GM12878 (cell line): ENCODE results near the gene SLCO3A1.

Experiments used
- CTCF ChIP-seq, 3 experiments: IDR thresholded peaks in 2 of 3; conservative IDR thresholded peaks in 1 of 3; 2 replicates each; pipeline ENCODE4 v1.5.1; 2011; ENCODE audit warnings: low read depth in 3 of 3, low read length in 3 of 3, mild to moderate bottlenecking in 3 of 3, control low read depth in 2 of 3, moderate library complexity in 2 of 3, inconsistent platforms in 1 of 3, mixed read lengths in 1 of 3; ENCODE audit not compliant: control insufficient read depth in 2 of 3, insufficient read depth in 1 of 3; ENCODE audit errors: extremely low read depth in 1 of 3
- EP300 ChIP-seq, 2 experiments: fragments of 150-350 bp in 1 of 2; IDR thresholded peaks; 2 replicates each; pipeline ENCODE4 v1.6.1; 2011 to 2012; ENCODE audit warnings: low read depth in 2 of 2, low read length in 2 of 2, borderline replicate concordance in 1 of 2, improper control_type of control experiment in 1 of 2, inconsistent platforms in 1 of 2; ENCODE audit not compliant: control insufficient read depth in 1 of 2
- SP1 ChIP-seq: IDR thresholded peaks from one replicate; pipeline ENCODE4 v1.6.1; 2011; ENCODE audit warnings: low read depth, low read length
- SPI1 ChIP-seq: IDR thresholded peaks from 2 replicates; pipeline ENCODE4 v1.6.1; 2011; ENCODE audit warnings: low read depth, mild to moderate bottlenecking, low read length, moderate library complexity, borderline replicate concordance; ENCODE audit not compliant: insufficient read depth
- YY1 ChIP-seq: IDR thresholded peaks from 2 replicates; pipeline ENCODE4 v1.6.1; 2011; ENCODE audit warnings: low read depth, mild to moderate bottlenecking, low read length

- TF ChIP-seq SP1 = no peak
- no peak for TF ChIP-seq CTCF (IDR thresholded peaks at IDR 0.05 in 2 of 3, conservative IDR thresholded peaks at IDR 0.05 in 1 of 3; ENCODE audit: control insufficient read depth in 2 of 3, extremely low read depth in 1 of 3, insufficient read depth in 1 of 3, low read depth in 3 of 3, low read length in 3 of 3)
- no peak for TF ChIP-seq SPI1
- no peak for TF ChIP-seq YY1
- TF ChIP-seq EP300 (IDR thresholded peaks at IDR 0.05; ENCODE audit: borderline replicate concordance in 1 of 2, control insufficient read depth in 1 of 2, low read depth in 2 of 2, low read length in 2 of 2) = no peak
Measured at GRCh38 chr15:92116330-92116729, 262.8 kb downstream of the SLCO3A1 start.
